Right renal pelvis (tissue), 4 donors: Measurements from ENCODE around the gene ATP13A3. TPM values are rescaled to one million over a fixed set of nuclear protein-coding genes. Genes with fewer than 3 reads are reported as not detected.
A peak's percentile ranks its signal among the peaks of the same experiment; 100 is the strongest.
"Not testable (repeated sequence)": the region's sequence is repeated elsewhere in the genome, so short reads cannot be mapped to it uniquely, and the experiment has no call there.

Experiments used
- DNase-seq, 4 donors: peaks; one replicate each; pipeline ENCODE4 v3.0.0-alpha.2; 2013; ENCODE audit warnings: low read depth in 4 of 4, low spot score in 3 of 4, missing footprints in 1 of 4
- polyA plus RNA-seq, 4 donors: library from polyadenylated mRNA; unstranded; fragments of 120-200 nt; gene quantifications; one replicate each; pipeline ENCODE4 v1.2.1, GENCODE V29; 2013; ENCODE audit not compliant: insufficient read length in 4 of 4

ATP13A3 gene
- polyA plus RNA-seq, result 100 to 1,000 TPM in 3 of 4 donors, 10 to 100 TPM in 1; 97.7 to 120 (median 117) TPM

DNA sequence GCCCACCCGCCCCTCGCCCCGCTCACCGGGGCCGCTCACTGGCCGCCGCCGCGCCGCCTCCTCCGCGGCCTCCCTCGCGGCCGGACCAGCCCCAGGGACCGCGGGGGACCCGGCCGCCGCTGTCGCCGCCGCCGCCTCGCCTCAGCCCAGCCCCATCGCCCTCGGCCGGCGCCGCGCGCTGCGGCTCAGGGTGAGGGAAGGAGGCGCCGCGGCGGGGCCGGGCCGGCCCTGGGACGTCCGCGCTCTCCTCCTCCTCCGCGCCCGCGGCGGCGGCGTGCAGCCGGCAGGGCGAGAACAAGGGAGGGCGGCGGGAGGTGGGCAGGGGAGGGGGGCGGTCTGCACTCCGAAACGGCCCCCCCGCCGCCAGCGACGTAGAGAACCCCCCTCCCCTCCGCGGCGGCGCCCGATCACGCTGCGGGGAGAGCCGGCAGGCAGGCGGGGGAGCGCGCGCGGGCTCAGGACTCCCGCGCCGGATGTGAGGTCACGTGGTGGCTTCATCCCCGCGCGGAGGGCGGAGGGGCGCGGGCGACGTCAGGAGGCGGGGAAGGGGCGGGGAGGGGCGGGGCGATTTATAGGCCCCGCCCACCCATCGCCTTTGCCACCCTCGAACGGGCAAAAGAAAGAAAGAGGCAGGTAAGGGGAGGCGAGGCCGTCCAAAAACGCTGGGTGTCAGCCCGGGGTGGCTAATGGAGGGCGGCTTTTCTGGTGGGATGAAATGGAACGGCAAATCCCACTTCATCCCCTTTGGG, at the start of gene ATP13A3:
Gene ATP13A3 (minus strand): TSS at position 463 of the 749 bp plus-strand sequence. CDS start 24,812 bp downstream, outside the sequence.
- DNase-seq, result peak; percentile 81 to 83 (median 82)

DNA sequence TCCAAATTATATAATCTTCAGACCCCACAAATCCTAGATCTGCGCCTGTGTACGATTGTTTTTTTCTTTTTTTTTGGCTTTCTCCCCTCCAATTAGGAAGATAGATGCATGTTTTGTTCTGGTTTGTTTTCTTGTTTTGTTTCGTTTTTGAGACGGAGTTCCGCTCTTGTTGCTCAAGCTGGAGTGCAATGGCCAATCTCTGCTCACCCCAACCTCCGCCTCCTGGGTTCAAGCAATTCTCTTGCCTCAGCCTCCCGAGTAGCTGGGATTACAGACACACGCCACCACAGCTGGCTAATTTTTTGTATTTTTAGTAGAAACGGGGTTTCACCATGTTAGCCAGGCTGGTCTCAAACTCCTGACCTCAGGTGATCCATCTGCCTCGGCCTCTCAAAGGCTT, 48.4 kb upstream of the ATP13A3 start:
- not testable (repeated sequence) for DNase-seq

DNA sequence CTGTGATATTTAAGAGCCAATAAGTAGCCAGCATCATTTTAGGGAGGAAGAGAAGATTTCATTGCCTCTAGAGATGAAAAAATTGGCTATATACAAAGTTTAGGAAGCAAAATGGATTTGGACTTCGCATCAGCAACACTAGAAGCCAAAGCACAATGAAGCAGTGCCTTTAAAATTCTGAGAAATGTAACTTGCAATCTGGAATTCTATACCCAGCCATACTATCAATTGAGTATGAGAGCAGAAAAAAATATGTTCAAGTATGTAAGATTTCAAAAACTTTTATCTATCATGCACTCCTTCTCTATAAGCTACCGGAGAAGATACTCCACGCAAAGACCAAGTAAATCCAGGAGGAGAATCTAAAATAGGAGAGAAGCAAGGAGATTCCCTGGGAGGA, 47.4 kb upstream of the ATP13A3 start:
- DNase-seq, result no peak

DNA sequence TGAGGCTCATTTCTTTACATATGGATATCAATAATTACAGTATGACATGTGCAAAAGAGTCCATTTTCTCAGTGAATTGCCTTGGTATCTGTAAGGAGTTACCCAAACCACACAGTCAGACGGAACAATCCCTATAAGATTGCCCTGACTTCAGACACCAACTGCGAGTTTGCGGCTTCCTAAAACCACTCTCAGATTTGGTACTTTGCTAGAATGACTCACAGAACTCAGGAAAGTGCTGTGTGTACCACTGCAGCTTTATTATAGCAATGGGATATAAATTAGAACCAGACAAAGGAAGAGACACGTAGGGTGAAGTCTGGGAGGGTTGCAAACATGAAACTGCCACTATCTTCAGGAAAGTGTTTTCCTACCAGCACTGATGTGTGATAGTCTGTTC, 45.8 kb upstream of the ATP13A3 start:
- no peak for DNase-seq

DNA sequence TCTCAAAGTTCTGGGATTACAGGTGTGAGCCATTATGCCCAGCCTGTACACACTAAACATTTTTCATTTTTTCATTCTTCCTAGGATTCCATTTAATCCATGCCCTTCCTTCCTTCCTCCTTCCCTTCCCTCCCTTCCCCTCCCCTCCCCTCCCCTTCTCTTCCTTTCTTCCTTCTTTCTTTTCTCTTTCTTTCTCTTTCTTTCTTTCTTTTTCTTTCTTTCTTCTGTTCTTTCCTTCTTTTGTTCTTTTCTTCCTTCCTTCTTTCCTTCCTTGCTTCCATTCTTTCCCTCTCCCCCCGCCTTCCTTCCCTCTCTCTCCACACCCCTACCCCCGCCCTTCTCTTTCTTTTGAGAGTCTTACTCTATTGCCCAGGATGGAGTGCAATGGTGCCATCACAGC, 40.9 kb upstream of the ATP13A3 start:
- no peak for DNase-seq

DNA sequence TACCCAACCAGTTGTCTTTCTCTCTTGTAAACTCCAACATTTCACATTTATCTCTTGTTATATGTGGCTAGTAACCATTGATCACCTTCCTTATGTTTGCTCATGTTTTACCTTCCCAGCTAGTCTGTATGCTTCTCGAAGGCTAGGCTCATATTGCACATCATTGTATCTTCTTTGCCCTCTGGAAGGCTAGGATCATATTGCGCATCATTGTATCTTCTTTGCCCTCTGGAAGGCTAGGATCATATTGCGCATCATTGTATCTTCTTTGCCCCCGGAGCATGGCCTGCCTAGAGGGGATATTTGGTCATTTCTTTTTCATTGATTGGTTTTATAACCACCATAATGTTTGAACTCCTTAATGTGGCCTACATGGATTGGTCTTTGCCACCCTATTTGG, 39.4 kb upstream of the ATP13A3 start:
- DNase-seq, result no peak

DNA sequence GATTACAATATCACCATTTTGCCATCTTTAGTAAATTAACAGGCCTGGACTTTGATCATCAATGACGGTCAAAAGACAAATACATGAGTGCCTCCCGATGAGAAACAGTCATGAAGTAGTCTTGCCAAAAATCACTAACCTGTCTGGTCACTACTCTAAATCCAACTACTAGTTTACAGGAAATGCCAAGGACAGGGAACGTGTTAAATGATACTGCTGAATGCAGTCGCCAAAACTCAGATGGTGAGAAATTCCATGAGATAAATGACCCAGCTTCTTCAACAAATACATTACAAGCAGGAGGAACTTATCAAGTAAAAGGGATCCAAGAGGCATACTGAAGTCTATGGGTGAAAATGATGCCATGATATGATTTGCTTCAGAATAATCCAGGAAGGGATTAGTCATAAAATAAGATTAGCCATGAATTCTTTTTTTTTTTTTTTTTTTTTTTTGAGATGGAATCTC, 35.8 kb upstream of the ATP13A3 start:
- DNase-seq, result no peak

DNA sequence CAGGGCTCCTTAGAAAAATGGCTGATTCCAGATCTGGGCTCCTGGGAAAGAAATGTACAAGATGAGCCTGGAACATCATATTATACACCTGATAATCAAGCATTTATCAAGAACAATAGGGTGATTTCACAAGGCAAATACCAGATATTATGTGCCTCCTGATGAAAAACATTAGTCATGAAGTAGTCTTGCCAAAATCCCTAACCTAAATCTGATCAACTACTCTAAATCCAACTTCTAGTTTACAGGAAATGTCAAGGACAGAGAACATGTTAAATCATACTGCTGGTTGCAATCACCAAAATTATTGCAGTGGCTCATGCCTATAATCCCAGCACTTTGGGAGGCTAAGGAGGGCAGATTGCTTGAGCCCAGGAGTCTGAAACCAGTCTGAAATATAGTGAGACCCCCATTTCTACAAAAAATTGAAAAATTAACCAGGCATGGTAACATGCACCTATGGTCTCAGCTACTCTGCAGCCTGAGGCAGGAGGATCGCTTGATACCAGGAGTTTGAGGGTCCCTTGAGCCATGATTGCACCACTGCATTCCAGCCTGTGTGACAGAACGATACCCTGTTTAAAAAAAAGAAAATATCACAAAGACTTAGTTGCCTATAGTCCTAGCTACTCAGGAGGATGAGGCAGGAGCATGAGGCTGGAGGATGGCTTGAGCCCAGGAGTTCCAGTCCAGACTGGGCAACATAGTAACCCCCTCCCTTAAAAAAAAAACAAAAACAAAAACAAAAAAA, 34.9 kb upstream of the ATP13A3 start:
- DNase-seq, result no peak

DNA sequence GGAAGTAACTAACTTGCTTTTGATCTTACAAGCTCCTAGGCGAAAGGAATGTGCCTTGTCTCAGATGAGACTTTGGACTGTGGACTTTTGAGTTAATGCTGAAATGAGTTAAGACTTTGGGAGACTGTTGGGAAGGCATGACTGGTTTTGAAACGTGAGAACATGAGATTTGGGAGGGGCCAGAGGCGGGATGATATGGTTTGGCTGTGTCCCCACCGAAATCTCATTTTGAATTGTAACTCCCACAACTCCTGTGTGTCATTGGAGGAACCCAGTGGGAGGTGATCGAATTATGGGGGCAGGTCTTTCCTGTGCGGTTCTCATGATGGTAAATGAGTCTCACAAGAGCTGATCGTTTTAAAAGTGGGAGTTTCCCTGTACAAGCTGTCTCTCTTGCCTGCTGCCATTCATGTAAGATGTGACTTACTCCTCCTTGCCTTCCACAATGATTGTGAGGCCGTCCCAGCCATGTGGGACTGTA, 33.9 kb upstream of the ATP13A3 start:
- peak in 1 of 4 donors; percentile 51 for DNase-seq

DNA sequence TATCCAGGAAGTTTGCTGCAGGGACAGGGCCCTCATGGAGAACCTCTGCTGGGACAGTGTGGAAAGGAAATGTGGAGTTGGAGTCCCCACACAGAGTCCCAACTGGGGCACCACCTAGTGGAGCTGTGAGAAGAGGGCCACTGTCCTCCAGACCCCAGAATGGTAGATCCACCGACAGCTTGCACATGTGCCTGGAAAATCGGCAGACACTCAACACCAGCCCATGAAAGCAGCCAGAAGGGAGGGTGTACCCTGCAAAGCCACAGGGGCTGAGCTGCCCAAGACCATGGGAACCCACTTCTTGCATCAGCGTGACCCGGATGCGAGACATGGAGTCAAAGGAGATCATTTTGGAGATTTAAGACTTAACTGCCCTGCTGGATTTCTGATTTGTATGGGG, 33.4 kb upstream of the ATP13A3 start:
- DNase-seq, result not testable (repeated sequence)

DNA sequence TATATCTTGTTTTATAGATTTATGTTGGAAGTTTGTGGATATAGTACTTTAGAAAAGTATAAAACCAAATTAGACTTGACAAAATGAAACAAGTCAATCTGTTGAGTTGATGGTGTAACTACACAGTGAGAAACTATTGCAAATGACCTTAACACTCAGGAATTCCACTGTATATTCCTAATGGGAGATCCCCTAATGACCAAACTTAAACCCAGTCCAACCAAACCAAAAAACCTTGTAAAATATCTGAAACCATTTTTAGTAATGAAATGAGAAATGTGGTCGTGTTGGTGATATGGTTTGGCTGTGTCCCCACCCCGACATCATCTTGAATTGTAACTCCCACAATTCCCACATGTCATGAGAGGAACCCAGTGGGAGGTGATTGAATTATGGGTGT, 31.9 kb upstream of the ATP13A3 start:
- DNase-seq, result no peak

DNA sequence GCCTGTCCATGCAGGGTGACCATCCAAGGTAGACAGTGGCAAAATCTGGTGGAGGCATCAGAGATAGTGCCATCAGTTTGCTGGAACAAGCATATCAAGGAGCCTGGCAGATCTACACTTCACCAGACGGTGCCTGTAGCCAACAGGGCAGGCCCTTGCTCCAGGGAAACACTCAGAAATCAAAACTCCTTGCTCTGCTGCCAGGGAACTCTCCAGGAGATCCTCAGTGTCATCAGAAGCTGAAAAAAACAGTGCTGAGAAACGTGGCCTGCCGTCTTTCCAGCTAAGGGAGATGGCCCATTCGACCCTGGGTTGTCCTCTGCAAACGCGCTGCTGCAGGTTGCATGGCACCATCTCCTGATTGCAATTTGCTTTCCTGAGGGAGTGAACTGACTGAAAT, 30.5 kb upstream of the ATP13A3 start:
- DNase-seq, result no peak

DNA sequence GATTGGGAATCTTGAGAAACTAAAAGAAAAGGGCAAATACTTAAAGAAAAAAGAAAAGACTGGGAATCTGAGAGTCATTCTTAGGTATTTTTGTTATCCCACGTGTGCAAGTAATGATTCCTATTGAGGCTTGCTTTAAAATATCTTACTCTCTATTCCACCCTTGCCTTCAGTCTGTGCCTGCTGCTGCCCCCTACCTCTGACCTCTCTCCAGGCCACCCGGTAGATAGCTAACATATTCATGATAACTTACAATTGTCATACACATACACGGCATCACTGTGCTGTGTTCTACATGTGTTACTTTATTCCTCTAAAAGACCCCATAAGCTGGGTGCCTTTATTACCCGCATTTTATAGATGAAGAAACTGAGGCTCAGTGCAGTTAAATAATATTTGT, 27.8 kb upstream of the ATP13A3 start:
- no peak for DNase-seq

DNA sequence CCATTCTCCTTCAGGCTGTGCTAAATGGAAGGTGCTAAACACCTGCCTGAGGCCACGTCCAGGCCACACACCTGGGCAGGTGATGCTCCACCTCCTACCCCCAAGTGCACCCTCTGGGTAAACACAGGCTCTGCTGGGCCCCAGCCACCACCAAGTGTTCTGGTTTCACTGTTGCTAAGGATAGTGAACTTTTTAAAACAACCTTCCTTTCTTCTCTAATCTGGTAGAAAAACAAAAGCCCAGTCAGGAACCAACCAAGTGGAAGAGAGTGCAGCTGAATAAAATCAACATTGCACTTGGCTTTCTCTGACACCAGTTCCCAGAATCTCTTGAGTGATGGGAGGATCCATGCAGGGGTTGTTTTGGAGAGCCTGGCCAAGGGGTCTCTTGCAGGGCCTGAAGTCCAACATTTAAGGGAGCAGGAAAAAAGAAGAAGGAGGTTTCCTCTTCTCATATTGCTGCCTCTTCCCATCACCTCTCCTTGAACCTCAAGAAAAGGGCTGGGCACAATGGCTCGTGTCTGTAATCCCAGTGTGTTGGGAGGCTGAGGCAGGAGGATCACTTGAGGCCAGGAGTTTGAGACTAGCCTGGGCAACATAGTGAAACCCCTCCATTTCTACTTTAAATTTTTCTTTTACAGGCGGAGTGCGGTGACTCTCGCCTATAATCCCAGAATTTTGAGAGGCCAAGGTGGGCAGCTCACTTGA, 26.2 kb upstream of the ATP13A3 start:
- DNase-seq, result no peak

DNA sequence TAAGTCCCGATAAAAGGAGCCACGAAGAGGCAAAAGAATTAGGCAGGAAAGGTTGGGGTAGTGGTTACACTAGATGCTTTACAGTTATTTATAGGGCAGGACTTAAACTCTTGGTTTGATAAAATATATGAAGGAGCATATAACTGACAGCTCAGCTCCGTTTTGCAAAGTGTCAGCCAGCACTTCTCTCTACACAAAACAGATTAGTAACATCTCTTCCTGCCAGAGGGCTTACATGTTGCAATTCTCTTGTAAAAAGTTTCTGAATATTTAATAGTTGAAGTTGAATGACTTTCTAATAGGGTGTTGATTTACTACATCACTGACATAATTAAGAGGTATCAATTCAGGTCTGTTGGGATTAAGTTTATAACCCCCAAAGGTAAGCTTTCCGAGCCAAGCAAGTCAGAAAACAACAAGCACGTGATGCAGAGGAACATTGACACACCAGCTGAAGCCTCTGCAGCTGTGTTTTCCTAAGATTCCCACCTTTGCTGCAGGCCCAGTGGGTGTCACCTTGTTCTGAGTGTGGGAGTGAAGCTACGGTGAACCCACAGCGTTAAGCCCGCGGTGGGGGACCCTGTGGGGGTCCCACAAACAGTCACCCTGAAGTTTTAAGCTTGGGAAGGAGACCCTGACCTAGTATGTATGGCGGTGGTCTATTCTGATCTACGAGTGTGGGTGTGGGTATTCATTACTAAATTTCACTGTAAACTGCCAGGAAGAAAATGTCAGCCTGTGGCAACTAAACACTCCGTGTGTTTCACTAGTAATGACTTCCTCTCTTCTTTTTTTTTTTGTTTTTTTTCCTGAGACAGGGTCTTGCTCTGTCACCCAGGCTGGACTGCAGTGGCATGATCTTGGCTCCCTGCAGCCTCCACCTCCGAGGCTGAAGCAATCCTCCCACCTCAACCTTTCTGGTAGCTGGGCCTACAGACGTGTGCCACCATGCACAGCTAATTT, 22.0 kb upstream of the ATP13A3 start:
- DNase-seq, result no peak

DNA sequence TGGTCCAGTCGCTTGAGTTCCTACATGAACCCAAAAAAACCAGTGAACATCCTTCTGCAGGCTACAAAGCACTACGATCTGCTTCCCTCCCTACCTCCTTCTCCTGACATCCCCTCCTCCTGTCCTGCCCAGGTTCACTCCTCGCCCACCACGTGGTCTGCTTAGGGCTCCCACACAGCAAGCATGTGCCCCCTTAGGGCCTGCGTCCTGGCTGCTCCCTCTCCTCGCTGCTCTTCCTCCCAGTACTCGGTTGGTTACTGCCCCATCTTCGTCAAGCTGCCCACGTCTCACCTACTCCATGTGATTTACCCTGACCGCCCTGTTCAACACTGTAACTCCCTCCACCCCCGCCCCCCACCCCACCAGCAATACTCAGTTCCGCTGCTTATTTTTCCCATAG, 20.8 kb upstream of the ATP13A3 start:
- DNase-seq, result no peak

DNA sequence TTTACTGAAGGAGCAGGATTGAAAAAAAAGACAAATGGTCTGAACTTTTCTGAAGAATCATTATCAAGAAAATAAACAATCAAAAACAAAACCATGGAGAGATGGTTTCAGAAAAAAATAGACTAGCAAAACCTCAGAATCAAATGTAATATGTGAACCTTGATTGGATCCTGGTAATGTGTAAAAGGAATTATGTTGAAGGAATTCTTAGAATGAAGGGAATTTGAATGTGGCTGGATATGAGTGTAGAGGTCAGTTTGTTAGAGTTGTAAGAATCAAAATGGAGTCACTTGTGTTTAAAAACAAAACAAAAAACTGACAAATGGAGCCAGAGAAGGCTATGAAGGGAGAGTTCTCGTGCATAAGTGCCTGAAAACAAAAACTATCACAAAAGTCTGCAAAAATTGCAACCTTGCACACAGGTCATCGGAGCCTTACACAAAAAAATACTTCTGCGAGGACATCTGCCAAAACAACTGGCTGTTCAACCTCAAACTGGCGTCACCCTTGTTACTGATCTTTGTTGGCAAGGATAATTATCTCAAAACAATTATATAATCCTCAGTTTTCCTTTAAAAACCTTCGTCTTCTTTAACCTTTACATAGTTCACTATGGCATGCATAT, 19.1 kb upstream of the ATP13A3 start:
- DNase-seq, result no peak

DNA sequence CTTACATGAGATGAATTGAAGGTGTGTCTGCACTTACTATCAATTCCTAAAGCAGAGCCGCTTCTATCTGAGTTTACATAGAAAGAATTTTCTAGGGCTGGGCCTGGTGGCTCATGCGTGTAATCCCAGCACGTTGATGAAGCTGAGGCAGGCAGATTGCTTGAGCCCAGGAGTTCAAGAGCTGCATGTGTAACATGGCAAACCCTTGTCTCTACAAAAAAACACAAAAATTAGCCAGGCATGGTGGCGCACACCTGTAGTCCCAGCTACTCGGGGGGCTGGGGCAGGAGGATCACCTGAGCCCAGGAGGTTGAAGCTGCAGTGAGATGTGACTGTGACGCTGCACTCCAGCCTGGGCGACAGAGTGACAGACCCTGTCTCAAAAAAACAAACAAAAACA, 18.1 kb upstream of the ATP13A3 start:
- DNase-seq, result no peak

DNA sequence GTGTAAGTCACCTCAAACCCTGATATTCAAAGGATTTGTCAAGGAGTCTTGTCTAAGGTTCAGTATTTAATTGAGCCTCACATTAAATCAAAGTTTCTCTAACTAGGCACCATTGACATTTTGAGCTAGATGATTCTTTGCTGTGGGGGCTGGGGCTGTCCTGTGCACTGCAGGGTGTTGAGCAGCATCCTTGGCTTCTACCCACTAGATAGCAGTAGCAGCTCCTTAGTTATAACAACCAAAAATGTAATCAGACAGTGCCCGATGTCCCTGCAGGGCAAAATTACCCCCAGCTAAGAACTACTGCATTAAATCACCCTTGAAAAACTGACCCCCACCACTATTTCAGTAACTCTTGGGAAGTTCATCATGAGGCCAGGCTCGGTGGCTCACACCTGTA, 17.3 kb upstream of the ATP13A3 start:
- no peak for DNase-seq
